H9 (cell line): Measurements from ENCODE around the gene ENOX2. TPM values are rescaled to one million over a fixed set of nuclear protein-coding genes. Genes with fewer than 3 reads are reported as not detected.

Experiments
- DNase-seq: peaks from one replicate; pipeline ENCODE4 v3.0.0-alpha.2; 2017
- H2AFZ ChIP-seq: one replicate; pipeline ENCODE4 v1.6.1; 2013; ENCODE audit warnings: mild to moderate bottlenecking, low read length, control low read depth, moderate library complexity
- H2AK5ac ChIP-seq: 2 replicates; pipeline ENCODE4 v1.6.1; 2013; ENCODE audit warnings: low read length, control low read depth, mixed read lengths; ENCODE audit not compliant: insufficient read length
- H2BK120ac ChIP-seq: one replicate; pipeline ENCODE4 v1.6.1; 2013; ENCODE audit warnings: low read depth, mild to moderate bottlenecking, low read length, control low read depth, inconsistent platforms; ENCODE audit not compliant: poor library complexity, severe bottlenecking
- H2BK12ac ChIP-seq: 2 replicates; pipeline ENCODE4 v1.6.1; 2013; ENCODE audit warnings: low read length, control low read depth, mixed read lengths, low read depth; ENCODE audit not compliant: insufficient read length
- H2BK15ac ChIP-seq: 2 replicates; pipeline ENCODE4 v1.6.1; 2013; ENCODE audit warnings: low read depth, low read length, control low read depth
- H2BK20ac ChIP-seq: one replicate; pipeline ENCODE4 v1.6.1; 2013; ENCODE audit warnings: low read depth, mild to moderate bottlenecking, low read length, control low read depth, inconsistent platforms; ENCODE audit not compliant: poor library complexity, severe bottlenecking
- H2BK5ac ChIP-seq: 2 replicates; pipeline ENCODE4 v1.6.1; 2013; ENCODE audit warnings: low read length, control low read depth, mixed read lengths; ENCODE audit not compliant: insufficient read length
- H3K14ac ChIP-seq: 2 replicates; pipeline ENCODE4 v1.6.1; 2013; ENCODE audit warnings: low read length, control low read depth; ENCODE audit not compliant: insufficient read depth
- H3K18ac ChIP-seq: 2 replicates; pipeline ENCODE4 v1.6.1; 2013; ENCODE audit warnings: low read depth, mild to moderate bottlenecking, mixed read lengths, low read length, control low read depth; ENCODE audit not compliant: insufficient read length
- H3K23ac ChIP-seq: 2 replicates; pipeline ENCODE4 v1.6.1; 2013; ENCODE audit warnings: low read length, control low read depth, mixed read lengths, low read depth; ENCODE audit not compliant: insufficient read length
- H3K23me2 ChIP-seq: 2 replicates; pipeline ENCODE4 v1.6.1; 2013; ENCODE audit warnings: low read depth, mild to moderate bottlenecking, mixed read lengths, low read length, control low read depth; ENCODE audit not compliant: insufficient read length, poor library complexity, severe bottlenecking
- H3K27ac ChIP-seq: 2 replicates; pipeline ENCODE4 v1.5.1; 2013; ENCODE audit warnings: low read length, control low read depth, mixed read lengths, low read depth; ENCODE audit not compliant: insufficient read length
- H3K27me3 ChIP-seq: 2 replicates; pipeline ENCODE4 v1.6.1; 2013; ENCODE audit warnings: low read length, control low read depth, inconsistent platforms; ENCODE audit not compliant: insufficient read depth
- H3K4ac ChIP-seq: 2 replicates; pipeline ENCODE4 v1.6.1; 2013; ENCODE audit warnings: low read depth, mild to moderate bottlenecking, control low read depth, inconsistent platforms, low read length, moderate library complexity
- H3K4me1 ChIP-seq: 2 replicates; pipeline ENCODE4 v1.6.1; 2013; ENCODE audit warnings: low read length, control low read depth, inconsistent platforms; ENCODE audit not compliant: insufficient read depth
- H3K4me2 ChIP-seq: 2 replicates; pipeline ENCODE4 v1.6.1; 2013; ENCODE audit warnings: low read length, control low read depth, mixed read lengths; ENCODE audit not compliant: insufficient read length, insufficient read depth
- H3K56ac ChIP-seq: 2 replicates; pipeline ENCODE4 v1.6.1; 2013; ENCODE audit warnings: low read depth, mild to moderate bottlenecking, mixed read lengths, low read length, control low read depth; ENCODE audit not compliant: insufficient read length
- H3K79me1 ChIP-seq: 2 replicates; pipeline ENCODE4 v1.6.1; 2013; ENCODE audit warnings: low read depth, mild to moderate bottlenecking, moderate library complexity, low read length, control low read depth, inconsistent platforms; ENCODE audit not compliant: insufficient read depth, poor library complexity, severe bottlenecking
- H3K79me2 ChIP-seq: 2 replicates; pipeline ENCODE4 v1.6.1; 2013; ENCODE audit warnings: low read length, control low read depth, inconsistent platforms; ENCODE audit not compliant: insufficient read depth
- H3K9ac ChIP-seq: 2 replicates; pipeline ENCODE4 v1.6.1; 2013; ENCODE audit warnings: low read length, control low read depth, mixed read lengths; ENCODE audit not compliant: insufficient read length; ENCODE audit errors: extremely low read depth
- H3K9me3 ChIP-seq: one replicate; pipeline ENCODE4 v1.6.1; 2013; ENCODE audit warnings: low read depth, low read length, inconsistent platforms; ENCODE audit not compliant: control insufficient read depth
- H3T11ph ChIP-seq: one replicate; pipeline ENCODE4 v1.6.1; 2013; ENCODE audit warnings: mild to moderate bottlenecking, low read length, control low read depth, inconsistent platforms
- H4K20me1 ChIP-seq: one replicate; pipeline ENCODE4 v1.6.1; 2013; ENCODE audit not compliant: control insufficient read depth, insufficient read length, insufficient read depth
- H4K5ac ChIP-seq: 2 replicates; pipeline ENCODE4 v1.6.1; 2013; ENCODE audit warnings: low read depth, mild to moderate bottlenecking, mixed read lengths, low read length, control low read depth; ENCODE audit not compliant: insufficient read length
- H4K8ac ChIP-seq: replicated peaks from 2 replicates; pipeline ENCODE4 v1.6.1; 2013; ENCODE audit warnings: low read length, control low read depth, mixed read lengths, low read depth; ENCODE audit not compliant: insufficient read length
- H4K91ac ChIP-seq: 2 replicates; pipeline ENCODE4 v1.6.1; 2013; ENCODE audit warnings: low read depth, mild to moderate bottlenecking, moderate library complexity, mixed read lengths, low read length, control low read depth; ENCODE audit not compliant: insufficient read length
- H3K27ac Mint-ChIP-seq, 3 experiments: 2 replicates in 2 of 3; 3 replicates in 1 of 3; pipeline ENCODE4 v1.8.0; 2020 to 2021; ENCODE audit warnings: mixed read lengths in 3 of 3, mild to moderate bottlenecking in 1 of 3, moderate library complexity in 1 of 3
- H3K27me3 Mint-ChIP-seq: 2 replicates; pipeline ENCODE4 v1.8.0; 2021; ENCODE audit warnings: low read depth, mild to moderate bottlenecking, moderate library complexity, mixed read lengths
- H3K36me3 Mint-ChIP-seq, 3 experiments: 2 replicates in 2 of 3; 3 replicates in 1 of 3; pipeline ENCODE4 v1.8.0; 2020 to 2021; ENCODE audit warnings: low read depth in 3 of 3, mixed read lengths in 3 of 3; ENCODE audit not compliant: insufficient read depth in 1 of 3
- H3K4me1 Mint-ChIP-seq, 2 experiments: 2 replicates each; pipeline ENCODE4 v1.8.0; 2020; ENCODE audit warnings: mixed read lengths in 2 of 2
- H3K4me3 Mint-ChIP-seq, 2 experiments: 2 replicates in 1 of 2; 3 replicates in 1 of 2; pipeline ENCODE4 v1.8.0; 2020 to 2021; ENCODE audit warnings: mild to moderate bottlenecking in 2 of 2, mixed read lengths in 2 of 2, moderate library complexity in 1 of 2
- H3K9me3 Mint-ChIP-seq, 2 experiments: 2 replicates in 1 of 2; 3 replicates in 1 of 2; pipeline ENCODE4 v1.8.0; 2020; ENCODE audit warnings: mild to moderate bottlenecking in 2 of 2, mixed read lengths in 2 of 2, moderate library complexity in 1 of 2
- WGBS: extraction: QIAGEN DNeasy Blood & Tissue Kit; methylation state at CpG from one replicate; pipeline ENCODE4 v1.1.7; 2013; ENCODE audit warnings: missing lambda C conversion rate, low lambda C conversion rate, mixed read lengths; ENCODE audit not compliant: insufficient read length; ENCODE audit errors: extremely low coverage; 5-methylcytosine and 5-hydroxymethylcytosine counted together
- total RNA-seq: library from RNA; stranded (reverse); gene quantifications from 2 replicates; pipeline ENCODE4 v1.2.1, GENCODE V29; 2021
- TF ChIP-seq, protein P1 (sequence below): fragments of 200-600 bp; sonication (generic); conservative IDR thresholded peaks from 3 replicates; pipeline ENCODE4 v1.8.0; 2021; ENCODE audit warnings: antibody characterized with exemption, mild to moderate bottlenecking

Gene ENOX2
- total RNA-seq, 1 experiment from 2014 or later: 17.7 TPM

DNA sequence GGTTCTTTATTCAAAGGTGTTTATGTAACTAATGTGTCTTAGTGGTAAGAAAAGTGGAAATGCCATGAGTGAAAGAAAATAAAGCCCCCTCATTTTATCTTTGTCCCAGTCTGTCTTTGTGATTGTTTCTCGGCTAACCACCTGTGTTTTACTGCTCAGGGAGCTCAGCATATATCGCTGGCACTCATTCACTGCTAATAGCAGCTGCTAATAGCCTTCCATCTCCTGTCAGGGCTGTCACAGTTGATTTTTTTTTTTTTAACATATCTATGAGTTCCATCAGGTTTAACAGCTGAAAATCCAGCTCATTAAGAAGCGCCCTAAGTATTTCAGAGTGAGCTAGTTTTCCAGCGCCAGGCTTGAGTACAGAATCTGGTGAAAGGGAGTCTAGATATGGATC, 295.6 kb downstream of the ENOX2 start:
- Mint-ChIP-seq H3K27me3 (no peaks in the 10 kb centered on the region; the same call in 1 of the 2 replicates), H3K9me3 (peaks cover 0 to 2% of the 10 kb centered on the region in 2 experiments; a peak in 2 of 5 replicates), H3K4me3 (no peak overlapping the region), H3K36me3 (no peaks in the 10 kb centered on the region), H3K27ac (no peak overlapping the region), H3K4me1 (no peaks in the 10 kb centered on the region; a peak in 1 of 4 replicates)
- no peaks in the 10 kb centered on the region for H3K23me2 ChIP-seq
- no peak overlapping the region for H2BK120ac ChIP-seq
- no peak overlapping the region for H4K8ac ChIP-seq
- no peak overlapping the region for H3K27ac ChIP-seq
- H3K14ac ChIP-seq: no peak overlapping the region
- TF ChIP-seq, protein P1, sequence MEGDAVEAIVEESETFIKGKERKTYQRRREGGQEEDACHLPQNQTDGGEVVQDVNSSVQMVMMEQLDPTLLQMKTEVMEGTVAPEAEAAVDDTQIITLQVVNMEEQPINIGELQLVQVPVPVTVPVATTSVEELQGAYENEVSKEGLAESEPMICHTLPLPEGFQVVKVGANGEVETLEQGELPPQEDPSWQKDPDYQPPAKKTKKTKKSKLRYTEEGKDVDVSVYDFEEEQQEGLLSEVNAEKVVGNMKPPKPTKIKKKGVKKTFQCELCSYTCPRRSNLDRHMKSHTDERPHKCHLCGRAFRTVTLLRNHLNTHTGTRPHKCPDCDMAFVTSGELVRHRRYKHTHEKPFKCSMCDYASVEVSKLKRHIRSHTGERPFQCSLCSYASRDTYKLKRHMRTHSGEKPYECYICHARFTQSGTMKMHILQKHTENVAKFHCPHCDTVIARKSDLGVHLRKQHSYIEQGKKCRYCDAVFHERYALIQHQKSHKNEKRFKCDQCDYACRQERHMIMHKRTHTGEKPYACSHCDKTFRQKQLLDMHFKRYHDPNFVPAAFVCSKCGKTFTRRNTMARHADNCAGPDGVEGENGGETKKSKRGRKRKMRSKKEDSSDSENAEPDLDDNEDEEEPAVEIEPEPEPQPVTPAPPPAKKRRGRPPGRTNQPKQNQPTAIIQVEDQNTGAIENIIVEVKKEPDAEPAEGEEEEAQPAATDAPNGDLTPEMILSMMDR: no peak
- H3K23ac ChIP-seq: no peak overlapping the region
- H3T11ph ChIP-seq: no peak overlapping the region
- H2AK5ac ChIP-seq: no peak overlapping the region
- no peak overlapping the region for H2BK12ac ChIP-seq
- no peak overlapping the region for H3K18ac ChIP-seq
- H4K91ac ChIP-seq: no peak overlapping the region
- H3K27me3 ChIP-seq: no peaks in the 10 kb centered on the region
- no peak overlapping the region for H4K5ac ChIP-seq
- no peak overlapping the region for H3K4ac ChIP-seq
- H2BK15ac ChIP-seq: no peak overlapping the region
- H3K9ac ChIP-seq: no peak overlapping the region
- no peaks in the 10 kb centered on the region for H3K79me2 ChIP-seq
- H3K4me1 ChIP-seq: no peaks in the 10 kb centered on the region
- no peak overlapping the region for H2AFZ ChIP-seq
- no peak for DNase-seq
- H3K4me2 ChIP-seq: no peak overlapping the region
- no peaks in the 10 kb centered on the region for H4K20me1 ChIP-seq
- no peaks in the 10 kb centered on the region for H3K9me3 ChIP-seq
- H2BK20ac ChIP-seq: no peak overlapping the region
- no CpG with 5 or more reads among the region's 4 CpGs for WGBS
- no peak overlapping the region for H3K56ac ChIP-seq
- no peaks in the 10 kb centered on the region for H3K79me1 ChIP-seq
- no peak overlapping the region for H2BK5ac ChIP-seq
